Measurements from ENCODE around the gene PLEKHA8.

GRCh38 chr7:30178748-30179436, 150.7 kb downstream of the PLEKHA8 start:
- TF ChIP-seq CTCF (IDR thresholded peaks at IDR 0.05) = no peak
- TF ChIP-seq POLR2AphosphoS5 (IDR thresholded peaks at IDR 0.05) = no peak
- no peak for TF ChIP-seq EP300 (IDR thresholded peaks at IDR 0.05)
- TF ChIP-seq POLR2A (IDR thresholded peaks at IDR 0.05) = no peak

Data from suprapubic skin (tissue), 4 donors.